ENCODE measurements around the gene URI1.

The URI1 gene

DNA sequence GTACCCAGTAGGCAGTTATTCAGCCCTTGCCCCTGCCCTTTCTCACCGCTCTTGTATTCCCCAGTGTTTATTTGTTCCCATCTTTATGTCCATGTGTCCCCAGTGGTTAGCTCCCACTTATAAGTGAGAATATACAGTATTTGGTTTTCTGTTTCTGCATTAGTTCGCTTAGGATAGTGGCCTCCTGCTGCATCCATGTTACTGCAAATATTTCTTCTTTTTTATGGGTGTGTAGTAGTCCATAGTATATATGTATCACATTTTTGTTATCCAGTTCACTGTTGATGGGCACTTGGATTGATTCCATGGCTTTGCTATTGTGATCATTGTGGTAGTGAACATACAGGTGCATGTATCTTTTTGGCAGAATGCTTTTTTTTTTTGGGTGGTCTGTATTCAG lies 32.7 kb downstream of the URI1 start:
- H3K4me3 ChIP-seq (ENCODE audit: low read length), result no peak overlapping the region
- TF ChIP-seq, protein P1, sequence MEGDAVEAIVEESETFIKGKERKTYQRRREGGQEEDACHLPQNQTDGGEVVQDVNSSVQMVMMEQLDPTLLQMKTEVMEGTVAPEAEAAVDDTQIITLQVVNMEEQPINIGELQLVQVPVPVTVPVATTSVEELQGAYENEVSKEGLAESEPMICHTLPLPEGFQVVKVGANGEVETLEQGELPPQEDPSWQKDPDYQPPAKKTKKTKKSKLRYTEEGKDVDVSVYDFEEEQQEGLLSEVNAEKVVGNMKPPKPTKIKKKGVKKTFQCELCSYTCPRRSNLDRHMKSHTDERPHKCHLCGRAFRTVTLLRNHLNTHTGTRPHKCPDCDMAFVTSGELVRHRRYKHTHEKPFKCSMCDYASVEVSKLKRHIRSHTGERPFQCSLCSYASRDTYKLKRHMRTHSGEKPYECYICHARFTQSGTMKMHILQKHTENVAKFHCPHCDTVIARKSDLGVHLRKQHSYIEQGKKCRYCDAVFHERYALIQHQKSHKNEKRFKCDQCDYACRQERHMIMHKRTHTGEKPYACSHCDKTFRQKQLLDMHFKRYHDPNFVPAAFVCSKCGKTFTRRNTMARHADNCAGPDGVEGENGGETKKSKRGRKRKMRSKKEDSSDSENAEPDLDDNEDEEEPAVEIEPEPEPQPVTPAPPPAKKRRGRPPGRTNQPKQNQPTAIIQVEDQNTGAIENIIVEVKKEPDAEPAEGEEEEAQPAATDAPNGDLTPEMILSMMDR (conservative IDR thresholded peaks at IDR 0.05; ENCODE audit: low read length), result no peak
- DNase-seq (ENCODE audit: low read depth), result no peak

DNA sequence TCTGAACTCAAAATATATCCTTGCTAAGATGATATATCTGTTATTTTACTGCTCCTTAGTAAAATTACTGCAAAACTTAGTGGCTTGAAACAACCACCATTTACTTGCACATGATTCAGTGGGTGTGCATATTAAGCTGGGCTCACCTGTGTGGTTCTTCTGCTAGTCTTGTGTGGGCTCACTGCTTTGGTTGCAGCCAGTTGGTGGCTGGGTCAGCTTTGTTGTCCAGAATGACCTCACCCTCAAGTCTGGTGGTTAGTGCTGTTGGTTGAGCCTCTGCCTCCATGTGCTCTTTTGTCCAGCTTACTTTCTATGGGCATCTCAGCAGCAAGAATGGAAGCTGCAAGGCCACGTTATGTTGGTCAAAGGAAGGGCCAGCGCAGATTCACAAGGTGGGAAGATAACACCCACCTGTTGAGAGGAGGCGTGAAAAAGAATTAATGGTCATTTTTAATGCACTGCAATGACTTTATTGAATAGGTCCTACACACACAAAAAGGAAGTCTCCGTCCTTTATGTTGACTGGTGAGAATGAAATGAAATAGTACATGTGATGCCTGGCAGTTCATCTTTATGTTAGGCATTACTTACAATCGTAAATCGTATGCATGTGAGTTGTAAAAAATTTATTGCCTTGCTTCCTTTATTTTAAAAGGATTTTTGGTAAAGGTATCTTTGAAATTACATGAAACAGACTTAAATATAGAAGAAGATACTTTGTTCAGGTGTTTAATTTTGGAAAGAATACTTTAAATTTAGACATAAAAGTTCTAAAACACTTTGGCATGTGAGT lies 34.3 kb downstream of the URI1 start:
- TF ChIP-seq, protein P1 (conservative IDR thresholded peaks at IDR 0.05; ENCODE audit: low read length), result no peak
- no peak overlapping the region for H3K4me3 ChIP-seq (ENCODE audit: low read length)
- DNase-seq (ENCODE audit: low read depth), result no peak

DNA sequence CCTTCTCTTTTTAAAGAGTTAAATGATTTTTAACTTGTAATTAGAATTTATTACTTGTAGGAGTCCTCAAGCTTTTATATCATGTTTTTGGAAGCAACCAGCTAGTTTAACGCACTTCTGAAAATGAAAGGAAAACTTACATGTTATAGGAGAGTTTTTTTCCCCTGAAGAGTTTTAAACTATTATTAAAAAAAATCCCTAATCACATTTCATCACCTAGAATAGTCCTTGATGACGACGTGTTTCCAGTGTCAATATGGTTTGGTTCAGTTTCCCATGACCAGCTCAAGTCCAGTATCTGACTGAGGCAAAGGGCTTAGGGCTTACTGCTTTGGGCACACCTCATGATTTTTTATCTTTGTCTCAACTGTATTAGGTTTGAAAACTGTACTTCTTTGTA lies 36.0 kb downstream of the URI1 start:
- H3K4me3 ChIP-seq (ENCODE audit: low read length), result no peak overlapping the region
- TF ChIP-seq, protein P1 (conservative IDR thresholded peaks at IDR 0.05; ENCODE audit: low read length), result no peak
- DNase-seq (ENCODE audit: low read depth), result no peak

DNA sequence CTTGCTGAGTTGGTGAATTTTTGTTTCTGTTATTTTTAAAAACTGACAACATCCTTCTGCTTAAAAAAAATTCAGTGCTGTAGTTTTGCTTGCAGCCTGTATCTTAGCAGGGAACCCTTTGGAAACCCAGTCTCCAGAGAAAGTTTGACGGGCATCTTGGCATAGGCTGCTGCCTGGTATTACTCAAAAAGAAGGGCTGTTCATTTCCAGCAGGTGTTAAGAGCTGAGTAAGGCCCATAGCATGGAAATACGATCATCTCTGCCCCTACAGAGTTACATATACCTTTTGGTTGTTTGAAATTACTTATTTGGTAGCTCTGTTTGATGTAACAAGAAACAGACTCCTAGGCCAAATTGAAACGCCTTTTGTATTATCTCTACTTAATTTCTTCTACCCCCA lies 41.5 kb downstream of the URI1 start:
- DNase-seq (ENCODE audit: low read depth), result no peak
- no peak overlapping the region for H3K4me3 ChIP-seq (ENCODE audit: low read length)
- TF ChIP-seq, protein P1 (conservative IDR thresholded peaks at IDR 0.05; ENCODE audit: low read length), result no peak

DNA sequence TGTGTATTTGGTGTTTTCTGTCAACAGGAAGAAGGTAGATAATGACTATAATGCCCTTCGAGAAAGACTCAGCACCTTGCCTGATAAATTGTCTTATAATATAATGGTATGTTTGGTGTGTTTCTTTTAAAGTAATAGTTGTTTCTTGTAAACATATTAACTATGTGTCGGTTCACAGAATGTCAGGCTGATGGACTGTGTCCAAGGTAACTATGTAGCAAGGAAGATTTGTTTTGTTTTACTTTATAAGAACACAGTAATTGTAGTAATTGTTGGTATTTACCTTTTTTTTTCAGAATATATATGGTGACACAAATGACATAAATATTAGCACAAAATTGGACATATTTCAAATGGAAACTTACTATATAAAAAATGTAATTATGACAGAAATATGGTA lies 43.2 kb downstream of the URI1 start:
- TF ChIP-seq, protein P1 (conservative IDR thresholded peaks at IDR 0.05; ENCODE audit: low read length), result no peak
- no peak overlapping the region for H3K4me3 ChIP-seq (ENCODE audit: low read length)
- DNase-seq (ENCODE audit: low read depth), result no peak

DNA sequence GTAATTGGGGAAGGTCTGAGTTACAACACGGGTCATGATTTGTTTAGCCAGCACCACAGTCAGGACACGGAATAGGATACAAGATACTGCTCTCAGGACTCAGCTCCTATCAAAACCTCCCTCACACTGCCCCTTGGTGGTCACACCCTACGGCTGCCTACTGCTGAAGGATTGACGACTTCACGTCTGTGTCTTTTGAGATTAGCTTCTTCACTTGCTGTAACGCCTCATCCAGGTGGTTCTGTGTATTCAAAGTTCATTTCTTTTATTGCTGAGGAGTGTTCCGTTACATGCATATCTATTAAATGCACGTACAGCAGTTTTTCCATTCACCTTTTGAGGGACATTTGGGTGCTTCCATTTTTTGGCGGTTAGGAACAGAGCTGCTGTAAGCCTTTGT lies 46.3 kb downstream of the URI1 start:
- DNase-seq (ENCODE audit: low read depth), result no peak
- H3K4me3 ChIP-seq (ENCODE audit: low read length), result no peak overlapping the region
- TF ChIP-seq, protein P1 (conservative IDR thresholded peaks at IDR 0.05; ENCODE audit: low read length), result no peak

DNA sequence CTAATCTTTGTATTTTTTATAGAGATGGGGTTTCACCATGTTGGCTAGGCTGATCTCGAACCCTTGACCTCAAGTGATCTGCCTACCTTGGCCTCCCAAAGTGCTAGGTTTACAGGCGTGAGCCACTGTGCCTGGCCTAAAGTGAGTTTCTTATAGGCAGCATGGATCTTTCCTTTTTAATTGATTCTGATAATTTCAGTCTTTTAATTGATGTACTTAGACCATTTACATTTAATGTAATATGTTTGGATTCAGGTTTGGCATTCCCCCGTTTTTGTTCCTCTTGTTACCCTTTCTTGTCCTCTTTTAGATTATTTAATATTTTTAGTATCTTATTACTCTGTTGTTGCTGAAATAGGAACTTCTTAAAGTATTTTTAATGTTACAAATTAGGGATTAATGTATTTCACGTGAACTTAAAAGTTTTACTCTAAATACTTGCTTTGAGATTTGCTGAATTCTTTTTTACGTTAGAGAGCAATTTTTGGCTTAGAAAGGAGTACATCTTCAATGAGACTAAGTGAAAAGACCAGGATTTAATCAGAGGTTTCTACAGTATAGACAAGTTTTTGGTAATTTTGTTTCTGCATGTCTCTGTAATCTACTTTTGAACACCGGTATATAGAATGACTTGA lies 50.3 kb downstream of the URI1 start:
- no peak for DNase-seq (ENCODE audit: low read depth)
- TF ChIP-seq, protein P1 (conservative IDR thresholded peaks at IDR 0.05; ENCODE audit: low read length), result no peak
- H3K4me3 ChIP-seq (ENCODE audit: low read length), result no peak overlapping the region

Measured in AG10803 (cell line).